Measurements from ENCODE around the gene MYO18A. TPM values are rescaled to one million over a fixed set of nuclear protein-coding genes. Genes with fewer than 3 reads are reported as not detected.
A peak's percentile ranks its signal among the peaks of the same experiment; 100 is the strongest.
"Not testable (repeated sequence)": the region's sequence is repeated elsewhere in the genome, so short reads cannot be mapped to it uniquely, and the experiment has no call there.

The MYO18A gene
- total RNA-seq, 3 donors from 2014 or later, result 31.5 to 71.1 (median 42.3) TPM

- Histone ChIP-seq H3K27ac (no peak overlapping the region), H3K4me1 (peaks cover 8 to 25% of the 10 kb centered on the region in 2 donors), H3K36me3 (no peaks in the 10 kb centered on the region), H3K27me3 (no peaks in the 10 kb centered on the region), H3K4me3 (no peak overlapping the region), H3K9me3 (no peaks in the 10 kb centered on the region)
- intact Hi-C loops (cut with DNase I; ENCODE audit: low total_unique reads), result no loop called here
- DNase-seq (ENCODE audit: low spot score in 2 of 2), result no peak
- TF ChIP-seq POLR2AphosphoS5 (IDR thresholded peaks at IDR 0.05), result no peak
- TF ChIP-seq POLR2A (IDR thresholded peaks at IDR 0.05), result no peak
- TF ChIP-seq, protein P1, sequence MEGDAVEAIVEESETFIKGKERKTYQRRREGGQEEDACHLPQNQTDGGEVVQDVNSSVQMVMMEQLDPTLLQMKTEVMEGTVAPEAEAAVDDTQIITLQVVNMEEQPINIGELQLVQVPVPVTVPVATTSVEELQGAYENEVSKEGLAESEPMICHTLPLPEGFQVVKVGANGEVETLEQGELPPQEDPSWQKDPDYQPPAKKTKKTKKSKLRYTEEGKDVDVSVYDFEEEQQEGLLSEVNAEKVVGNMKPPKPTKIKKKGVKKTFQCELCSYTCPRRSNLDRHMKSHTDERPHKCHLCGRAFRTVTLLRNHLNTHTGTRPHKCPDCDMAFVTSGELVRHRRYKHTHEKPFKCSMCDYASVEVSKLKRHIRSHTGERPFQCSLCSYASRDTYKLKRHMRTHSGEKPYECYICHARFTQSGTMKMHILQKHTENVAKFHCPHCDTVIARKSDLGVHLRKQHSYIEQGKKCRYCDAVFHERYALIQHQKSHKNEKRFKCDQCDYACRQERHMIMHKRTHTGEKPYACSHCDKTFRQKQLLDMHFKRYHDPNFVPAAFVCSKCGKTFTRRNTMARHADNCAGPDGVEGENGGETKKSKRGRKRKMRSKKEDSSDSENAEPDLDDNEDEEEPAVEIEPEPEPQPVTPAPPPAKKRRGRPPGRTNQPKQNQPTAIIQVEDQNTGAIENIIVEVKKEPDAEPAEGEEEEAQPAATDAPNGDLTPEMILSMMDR (IDR thresholded peaks at IDR 0.05), result no peak
Observed at GRCh38 chr17:29175349-29175748, 4.8 kb downstream of the MYO18A start.

GRCh38 chr17:29172589-29172988 lies 7.6 kb downstream of the MYO18A start:
- intact Hi-C loops (cut with DNase I; ENCODE audit: low total_unique reads), result no loop called here
- no peak for DNase-seq (ENCODE audit: low spot score in 2 of 2)
- Histone ChIP-seq H3K4me3 (no peak overlapping the region), H3K27me3 (no peaks in the 10 kb centered on the region), H3K36me3 (no peaks in the 10 kb centered on the region), H3K9me3 (no peaks in the 10 kb centered on the region), H3K27ac (no peak overlapping the region), H3K4me1 (peaks cover 8% of the 10 kb centered on the region in 2 donors)
- TF ChIP-seq, protein P1 (IDR thresholded peaks at IDR 0.05), result no peak
- TF ChIP-seq POLR2A (IDR thresholded peaks at IDR 0.05), result no peak
- no peak for TF ChIP-seq POLR2AphosphoS5 (IDR thresholded peaks at IDR 0.05)

- intact Hi-C loops (cut with DNase I; ENCODE audit: low total_unique reads), result no loop called here
- no peak for DNase-seq (ENCODE audit: low spot score in 2 of 2)
Observed at GRCh38 chr17:29170682-29171081, 9.5 kb downstream of the MYO18A start.

GRCh38 chr17:29169806-29170591 lies 10.2 kb downstream of the MYO18A start:
- no peaks in the 10 kb centered on the region for H3K36me3 ChIP-seq
- H3K4me3 ChIP-seq, result no peak overlapping the region
- no peak overlapping the region for H3K27ac ChIP-seq
- intact Hi-C loops (cut with DNase I; ENCODE audit: low total_unique reads), result no loop called here
- H3K4me1 ChIP-seq, result no peaks in the 10 kb centered on the region
- no peak for TF ChIP-seq POLR2AphosphoS5 (IDR thresholded peaks at IDR 0.05)
- no peak for TF ChIP-seq POLR2A (IDR thresholded peaks at IDR 0.05)
- H3K27me3 ChIP-seq, result no peaks in the 10 kb centered on the region
- no peaks in the 10 kb centered on the region for H3K9me3 ChIP-seq
- DNase-seq (ENCODE audit: low spot score in 2 of 2), result no peak

More at GRCh38 chr17:29170682-29171081, 9.5 kb downstream of the MYO18A start:
- no peak overlapping the region for H3K4me3 ChIP-seq
- no peaks in the 10 kb centered on the region for H3K27me3 ChIP-seq
- no peaks in the 10 kb centered on the region for H3K36me3 ChIP-seq
- no peaks in the 10 kb centered on the region for H3K9me3 ChIP-seq
- H3K27ac ChIP-seq, result no peak overlapping the region
- TF ChIP-seq, protein P1 (IDR thresholded peaks at IDR 0.05), result no peak
- TF ChIP-seq POLR2AphosphoS5 (IDR thresholded peaks at IDR 0.05) (no peak), POLR2A (IDR thresholded peaks at IDR 0.05) (no peak)
- no peaks in the 10 kb centered on the region for H3K4me1 ChIP-seq

GRCh38 chr17:29168759-29169126 lies 11.5 kb downstream of the MYO18A start:
- not testable (repeated sequence) for DNase-seq (ENCODE audit: low spot score in 2 of 2)

GRCh38 chr17:29168079-29168758 lies 12.0 kb downstream of the MYO18A start:
- Histone ChIP-seq H3K4me1 (peaks cover 0 to 6% of the 10 kb centered on the region in 2 donors), H3K36me3 (no peaks in the 10 kb centered on the region), H3K4me3 (no peak overlapping the region), H3K9me3 (no peaks in the 10 kb centered on the region), H3K27ac (peak overlapping the region; percentile 5 to 11), H3K27me3 (no peaks in the 10 kb centered on the region)
- intact Hi-C loops (cut with DNase I; ENCODE audit: low total_unique reads), result no loop called here
- DNase-seq (ENCODE audit: low spot score in 2 of 2), result no peak
- TF ChIP-seq POLR2AphosphoS5 (IDR thresholded peaks at IDR 0.05) (no peak), POLR2A (IDR thresholded peaks at IDR 0.05) (no peak)
- TF ChIP-seq, protein P1 (IDR thresholded peaks at IDR 0.05), result no peak

More at GRCh38 chr17:29168759-29169126, 11.5 kb downstream of the MYO18A start:
- H3K9me3 ChIP-seq; H3K36me3 ChIP-seq; H3K27me3 ChIP-seq; H3K4me1 ChIP-seq; H3K4me3 ChIP-seq; intact Hi-C loops (cut with DNase I; ENCODE audit: low total_unique reads): not testable (repeated sequence)
- peak overlapping the region; percentile 5 to 11 for H3K27ac ChIP-seq

Measured in breast epithelium (tissue), 4 donors.